ENCODE measurements around the gene TEX54.

TEX54 gene

DNA sequence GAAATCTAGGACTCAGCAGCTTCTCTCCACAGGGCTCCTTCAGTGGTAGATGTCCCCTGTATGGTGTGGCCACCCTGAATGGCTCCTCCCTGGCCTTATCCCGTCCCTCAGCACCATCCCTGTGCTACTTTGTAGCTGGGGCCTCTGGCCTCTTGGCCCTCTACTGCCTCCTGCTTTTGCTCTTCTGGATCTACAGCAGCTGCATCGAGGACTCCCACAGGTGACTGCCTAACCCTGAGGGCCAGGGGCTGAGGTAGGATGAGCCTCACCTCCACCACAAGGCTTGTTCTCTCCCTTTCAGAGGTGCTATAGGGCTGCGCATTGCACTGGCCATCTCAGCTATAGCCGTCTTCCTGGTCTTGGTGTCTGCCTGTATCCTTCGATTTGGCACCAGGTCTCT, 43.6 kb downstream of the TEX54 start:
- no peak overlapping the region for H3K4me3 ChIP-seq (ENCODE audit: low read length)
- H3K4me2 ChIP-seq (ENCODE audit: low read length) = peak overlapping the region; percentile 6; the same call in 1 of the 2 replicates
- no peaks in the 10 kb centered on the region for H3K9me3 ChIP-seq (ENCODE audit: insufficient read depth, low read length)
- H3K27me3 ChIP-seq (ENCODE audit: low read depth, low read length) = no peaks in the 10 kb centered on the region
- H2AFZ ChIP-seq (ENCODE audit: low read depth, low read length) = no peak overlapping the region
- H3K4me1 ChIP-seq (ENCODE audit: low read length) = peaks cover 31% of the 10 kb centered on the region
- no peak for TF ChIP-seq EZH2phosphoT487 (IDR thresholded peaks at IDR 0.05; ENCODE audit: low read depth)
- TF ChIP-seq, protein P1, sequence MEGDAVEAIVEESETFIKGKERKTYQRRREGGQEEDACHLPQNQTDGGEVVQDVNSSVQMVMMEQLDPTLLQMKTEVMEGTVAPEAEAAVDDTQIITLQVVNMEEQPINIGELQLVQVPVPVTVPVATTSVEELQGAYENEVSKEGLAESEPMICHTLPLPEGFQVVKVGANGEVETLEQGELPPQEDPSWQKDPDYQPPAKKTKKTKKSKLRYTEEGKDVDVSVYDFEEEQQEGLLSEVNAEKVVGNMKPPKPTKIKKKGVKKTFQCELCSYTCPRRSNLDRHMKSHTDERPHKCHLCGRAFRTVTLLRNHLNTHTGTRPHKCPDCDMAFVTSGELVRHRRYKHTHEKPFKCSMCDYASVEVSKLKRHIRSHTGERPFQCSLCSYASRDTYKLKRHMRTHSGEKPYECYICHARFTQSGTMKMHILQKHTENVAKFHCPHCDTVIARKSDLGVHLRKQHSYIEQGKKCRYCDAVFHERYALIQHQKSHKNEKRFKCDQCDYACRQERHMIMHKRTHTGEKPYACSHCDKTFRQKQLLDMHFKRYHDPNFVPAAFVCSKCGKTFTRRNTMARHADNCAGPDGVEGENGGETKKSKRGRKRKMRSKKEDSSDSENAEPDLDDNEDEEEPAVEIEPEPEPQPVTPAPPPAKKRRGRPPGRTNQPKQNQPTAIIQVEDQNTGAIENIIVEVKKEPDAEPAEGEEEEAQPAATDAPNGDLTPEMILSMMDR (IDR thresholded peaks at IDR 0.05; ENCODE audit: low read depth, low read length) = no peak
- H4K20me1 ChIP-seq (ENCODE audit: insufficient read depth, low read length) = no peaks in the 10 kb centered on the region
- no peak overlapping the region for H3K27ac ChIP-seq (ENCODE audit: low read length)
- H3K36me3 ChIP-seq (replicated peaks; ENCODE audit: low read depth, low read length) = peaks cover 39% of the 10 kb centered on the region
- peaks cover 46% of the 10 kb centered on the region for H3K79me2 ChIP-seq (ENCODE audit: low read length)
- no peak overlapping the region for H3K9ac ChIP-seq (ENCODE audit: low read length)

DNA sequence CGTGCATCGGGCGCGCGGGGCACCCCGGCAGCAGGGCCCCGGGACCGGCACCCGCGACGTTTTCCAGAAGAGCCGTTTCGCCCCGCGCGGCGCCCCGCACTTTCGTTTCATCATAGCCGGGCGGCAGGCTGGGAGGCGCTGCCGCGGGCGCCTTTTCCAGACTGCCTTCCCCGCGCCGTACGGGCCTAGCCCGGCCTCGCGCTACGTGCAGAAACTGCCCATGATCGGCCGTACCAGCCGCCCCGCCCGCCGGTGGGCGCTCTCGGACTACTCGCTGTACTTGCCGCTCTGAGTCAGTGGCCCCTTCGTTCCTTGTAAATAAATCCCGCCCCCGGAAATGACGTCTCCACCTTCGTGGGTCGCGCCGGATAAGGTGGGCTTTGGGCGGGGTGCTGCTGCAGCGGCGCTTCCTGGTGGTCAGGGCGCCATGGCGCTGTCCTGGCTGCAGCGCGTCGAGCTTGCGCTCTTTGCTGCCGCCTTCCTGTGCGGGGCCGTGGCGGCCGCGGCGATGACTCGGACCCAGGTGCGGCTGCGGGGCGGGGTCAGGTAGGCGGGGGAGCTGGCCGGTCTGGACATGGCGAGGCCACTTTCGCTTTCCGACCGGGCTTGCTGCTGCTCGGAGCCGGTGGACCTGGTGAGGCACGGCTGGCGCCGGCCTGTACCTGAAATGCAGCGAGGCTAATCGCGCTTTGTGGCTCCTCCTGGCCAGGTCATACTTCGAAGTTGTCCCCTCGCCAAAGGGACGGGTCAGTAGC, 45.5 kb downstream of the TEX54 start, which contains the start of gene TMEM179B:
TSS of gene TMEM179B (plus strand) at position 398 of the 755 bp plus-strand sequence. CDS start at position 428, 30 bp downstream.
- H3K27me3 ChIP-seq (ENCODE audit: low read depth, low read length) = no peaks in the 10 kb centered on the region
- TF ChIP-seq, protein P1 (IDR thresholded peaks at IDR 0.05; ENCODE audit: low read depth, low read length) = peak; percentile 49
- no peak for TF ChIP-seq EZH2phosphoT487 (IDR thresholded peaks at IDR 0.05; ENCODE audit: low read depth)
- peaks cover 36% of the 10 kb centered on the region for H3K36me3 ChIP-seq (replicated peaks; ENCODE audit: low read depth, low read length)
- H3K9me3 ChIP-seq (ENCODE audit: insufficient read depth, low read length) = no peaks in the 10 kb centered on the region
- H3K27ac ChIP-seq (ENCODE audit: low read length) = peak within 1 kb of the TSS; percentile 69
- no peak within 1 kb of the TSS for H2AFZ ChIP-seq (ENCODE audit: low read depth, low read length)
- H3K4me2 ChIP-seq (ENCODE audit: low read length) = peak within 1 kb of the TSS; percentile 86
- peak within 1 kb of the TSS; percentile 88 for H3K9ac ChIP-seq (ENCODE audit: low read length)
- H4K20me1 ChIP-seq (ENCODE audit: insufficient read depth, low read length) = no peaks in the 10 kb centered on the region
- H3K79me2 ChIP-seq (ENCODE audit: low read length) = peaks cover 46% of the 10 kb centered on the region
- H3K4me1 ChIP-seq (ENCODE audit: low read length) = peaks cover 26% of the 10 kb centered on the region
- H3K4me3 ChIP-seq (ENCODE audit: low read length) = peak within 1 kb of the TSS; percentile 79

DNA sequence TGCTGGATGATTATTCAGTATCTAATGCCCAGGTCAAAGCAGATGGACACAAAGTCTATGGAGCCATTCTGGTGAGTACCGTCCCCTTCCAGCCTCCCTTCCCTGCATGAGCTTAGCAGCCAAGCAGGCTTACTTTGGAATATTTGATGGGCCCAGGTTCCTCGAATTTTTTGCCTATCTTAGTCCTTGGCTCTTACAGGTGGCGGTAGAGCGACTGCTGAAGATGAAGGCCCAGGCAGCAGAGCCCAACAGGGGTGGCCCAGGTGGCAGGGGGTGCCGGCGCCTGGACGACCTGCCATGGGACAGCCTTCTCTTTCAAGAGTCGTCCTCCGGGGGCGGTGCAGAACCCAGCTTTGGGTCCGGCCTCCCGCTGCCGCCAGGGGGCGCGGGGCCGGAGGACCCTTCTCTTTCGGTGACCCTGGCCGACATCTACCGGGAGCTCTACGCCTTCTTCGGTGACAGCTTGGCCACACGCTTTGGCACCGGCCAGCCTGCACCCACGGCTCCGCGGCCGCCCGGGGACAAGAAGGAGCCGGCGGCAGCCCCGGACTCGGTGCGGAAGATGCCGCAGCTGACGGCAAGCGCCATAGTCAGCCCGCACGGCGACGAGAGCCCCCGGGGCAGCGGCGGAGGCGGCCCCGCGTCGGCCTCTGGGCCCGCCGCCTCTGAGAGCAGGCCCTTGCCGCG, 46.2 kb downstream of the TEX54 start:
- peak overlapping the region; percentile 79 for H3K4me3 ChIP-seq (ENCODE audit: low read length)
- no peak for TF ChIP-seq EZH2phosphoT487 (IDR thresholded peaks at IDR 0.05; ENCODE audit: low read depth)
- TF ChIP-seq, protein P1 (IDR thresholded peaks at IDR 0.05; ENCODE audit: low read depth, low read length) = peak; percentile 92
- H3K9ac ChIP-seq (ENCODE audit: low read length) = peak overlapping the region; percentile 88
- H2AFZ ChIP-seq (ENCODE audit: low read depth, low read length) = no peak overlapping the region
- peak overlapping the region; percentile 86 for H3K4me2 ChIP-seq (ENCODE audit: low read length)
- H3K27ac ChIP-seq (ENCODE audit: low read length) = peak overlapping the region; percentile 69
- no peaks in the 10 kb centered on the region for H3K27me3 ChIP-seq (ENCODE audit: low read depth, low read length)
- H3K9me3 ChIP-seq (ENCODE audit: insufficient read depth, low read length) = no peaks in the 10 kb centered on the region
- H3K36me3 ChIP-seq (replicated peaks; ENCODE audit: low read depth, low read length) = peaks cover 36% of the 10 kb centered on the region
- peaks cover 23% of the 10 kb centered on the region for H3K4me1 ChIP-seq (ENCODE audit: low read length)
- peaks cover 42% of the 10 kb centered on the region for H3K79me2 ChIP-seq (ENCODE audit: low read length)
- no peaks in the 10 kb centered on the region for H4K20me1 ChIP-seq (ENCODE audit: insufficient read depth, low read length)

DNA sequence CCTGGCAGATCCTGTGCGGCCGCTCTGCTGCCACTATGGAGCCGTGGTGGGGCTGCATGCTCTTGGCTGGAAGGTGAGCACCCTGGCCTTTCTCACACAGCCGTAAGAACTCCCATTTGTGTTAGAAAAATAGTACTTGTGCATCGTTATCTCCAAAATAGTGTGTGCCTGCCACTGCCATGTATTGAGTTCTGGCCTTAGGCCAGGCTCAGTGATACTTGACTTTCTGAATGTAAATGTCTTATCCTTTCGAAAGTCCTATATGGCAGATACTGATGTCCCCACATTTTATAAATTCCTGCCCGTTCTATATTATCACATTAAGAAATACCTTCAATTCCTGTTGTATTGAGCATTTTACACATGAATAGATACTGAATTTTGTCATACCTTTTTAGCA, 49.9 kb downstream of the TEX54 start:
- TF ChIP-seq, protein P1 (IDR thresholded peaks at IDR 0.05; ENCODE audit: low read depth, low read length) = no peak
- TF ChIP-seq EZH2phosphoT487 (IDR thresholded peaks at IDR 0.05; ENCODE audit: low read depth) = no peak
- Histone ChIP-seq H3K27me3 (ENCODE audit: low read depth, low read length) (no peaks in the 10 kb centered on the region), H3K4me1 (ENCODE audit: low read length) (peaks cover 7% of the 10 kb centered on the region), H3K9me3 (ENCODE audit: insufficient read depth, low read length) (no peaks in the 10 kb centered on the region), H3K27ac (ENCODE audit: low read length) (no peak overlapping the region), H3K4me3 (ENCODE audit: low read length) (no peak overlapping the region), H3K36me3 (replicated peaks; ENCODE audit: low read depth, low read length) (peaks cover 17% of the 10 kb centered on the region), H3K79me2 (ENCODE audit: low read length) (peaks cover 5% of the 10 kb centered on the region), H3K9ac (ENCODE audit: low read length) (no peak overlapping the region), H4K20me1 (ENCODE audit: insufficient read depth, low read length) (no peaks in the 10 kb centered on the region), H2AFZ (ENCODE audit: low read depth, low read length) (no peak overlapping the region), H3K4me2 (ENCODE audit: low read length) (no peak overlapping the region)
